ENCODE measurements around the gene LHX8.

DNA sequence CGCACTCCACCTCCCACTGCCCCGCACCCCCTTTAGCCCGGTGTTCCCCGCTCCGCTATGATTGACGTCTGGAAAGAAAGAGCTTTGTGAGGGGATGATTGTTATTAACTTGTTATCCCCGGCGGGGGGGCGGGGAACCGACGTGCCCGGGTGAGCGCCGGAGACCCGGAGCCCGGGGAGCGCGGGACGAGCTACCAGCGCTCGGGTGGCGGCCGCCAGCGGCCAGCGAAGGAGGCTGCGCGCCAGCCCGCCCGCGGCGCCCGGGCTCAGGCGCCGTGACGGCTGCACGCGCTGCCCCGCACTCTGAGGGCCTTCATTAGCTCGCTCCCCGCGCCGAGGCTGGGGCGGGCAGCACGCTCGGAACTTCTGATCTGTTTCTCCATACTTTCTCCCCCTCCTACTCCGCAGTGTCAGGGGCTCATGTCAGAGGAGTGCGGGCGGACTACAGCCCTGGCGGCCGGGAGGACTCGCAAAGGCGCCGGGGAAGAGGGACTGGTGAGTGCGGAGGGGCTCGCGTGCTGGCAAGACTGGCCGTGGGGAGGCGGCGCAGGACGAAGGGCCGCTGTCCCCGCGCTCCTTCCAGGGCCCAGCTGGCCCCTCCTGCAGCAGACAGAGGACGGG is 2.1 kb downstream of the LHX8 start:
- TF ChIP-seq, protein P1, sequence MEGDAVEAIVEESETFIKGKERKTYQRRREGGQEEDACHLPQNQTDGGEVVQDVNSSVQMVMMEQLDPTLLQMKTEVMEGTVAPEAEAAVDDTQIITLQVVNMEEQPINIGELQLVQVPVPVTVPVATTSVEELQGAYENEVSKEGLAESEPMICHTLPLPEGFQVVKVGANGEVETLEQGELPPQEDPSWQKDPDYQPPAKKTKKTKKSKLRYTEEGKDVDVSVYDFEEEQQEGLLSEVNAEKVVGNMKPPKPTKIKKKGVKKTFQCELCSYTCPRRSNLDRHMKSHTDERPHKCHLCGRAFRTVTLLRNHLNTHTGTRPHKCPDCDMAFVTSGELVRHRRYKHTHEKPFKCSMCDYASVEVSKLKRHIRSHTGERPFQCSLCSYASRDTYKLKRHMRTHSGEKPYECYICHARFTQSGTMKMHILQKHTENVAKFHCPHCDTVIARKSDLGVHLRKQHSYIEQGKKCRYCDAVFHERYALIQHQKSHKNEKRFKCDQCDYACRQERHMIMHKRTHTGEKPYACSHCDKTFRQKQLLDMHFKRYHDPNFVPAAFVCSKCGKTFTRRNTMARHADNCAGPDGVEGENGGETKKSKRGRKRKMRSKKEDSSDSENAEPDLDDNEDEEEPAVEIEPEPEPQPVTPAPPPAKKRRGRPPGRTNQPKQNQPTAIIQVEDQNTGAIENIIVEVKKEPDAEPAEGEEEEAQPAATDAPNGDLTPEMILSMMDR (IDR thresholded peaks at IDR 0.05; ENCODE audit: extremely low read depth in 1 of 2, insufficient read depth in 1 of 2, low read depth in 1 of 2, low read length in 2 of 2), result no peak
- TF ChIP-seq POLR2AphosphoS5 (IDR thresholded peaks at IDR 0.05; ENCODE audit: insufficient read depth, low read depth, low read length), result no peak
- peak; percentile 67 for TF ChIP-seq EZH2 (IDR thresholded peaks at IDR 0.05; ENCODE audit: borderline replicate concordance, low read depth, low read length, severe bottlenecking)
